Sigmoid colon (tissue), 4 donors: ENCODE results near the gene NEDD8.

ENCODE experiments used
- POLR2A ChIP-seq, 2 donors: fragments of 450-650 bp; IDR thresholded peaks; one replicate each; pipeline ENCODE4 v1.6.1; 2016; ENCODE audit warnings: antibody characterized with exemption in 2 of 2, mild to moderate bottlenecking in 2 of 2, moderate library complexity in 2 of 2
- POLR2AphosphoS5 ChIP-seq, 4 donors: sonication (generic); formaldehyde crosslinking; IDR thresholded peaks; one replicate each; pipeline ENCODE4 v1.6.1; 2017; ENCODE audit warnings: antibody characterized with exemption in 4 of 4
- TF ChIP-seq, protein P1 (sequence below), 4 experiments: fragments of 450-650 bp in 3 of 4; fragments of 200-600 bp in 1 of 4; IDR thresholded peaks; one replicate each; pipeline ENCODE4 v1.5.1; 2016 to 2019; ENCODE audit warnings: antibody characterized with exemption in 4 of 4, mild to moderate bottlenecking in 3 of 4, moderate library complexity in 2 of 4

GRCh38 chr14:24240110-24240918 is 8.1 kb upstream of the NEDD8 start:
- TF ChIP-seq, protein P1, sequence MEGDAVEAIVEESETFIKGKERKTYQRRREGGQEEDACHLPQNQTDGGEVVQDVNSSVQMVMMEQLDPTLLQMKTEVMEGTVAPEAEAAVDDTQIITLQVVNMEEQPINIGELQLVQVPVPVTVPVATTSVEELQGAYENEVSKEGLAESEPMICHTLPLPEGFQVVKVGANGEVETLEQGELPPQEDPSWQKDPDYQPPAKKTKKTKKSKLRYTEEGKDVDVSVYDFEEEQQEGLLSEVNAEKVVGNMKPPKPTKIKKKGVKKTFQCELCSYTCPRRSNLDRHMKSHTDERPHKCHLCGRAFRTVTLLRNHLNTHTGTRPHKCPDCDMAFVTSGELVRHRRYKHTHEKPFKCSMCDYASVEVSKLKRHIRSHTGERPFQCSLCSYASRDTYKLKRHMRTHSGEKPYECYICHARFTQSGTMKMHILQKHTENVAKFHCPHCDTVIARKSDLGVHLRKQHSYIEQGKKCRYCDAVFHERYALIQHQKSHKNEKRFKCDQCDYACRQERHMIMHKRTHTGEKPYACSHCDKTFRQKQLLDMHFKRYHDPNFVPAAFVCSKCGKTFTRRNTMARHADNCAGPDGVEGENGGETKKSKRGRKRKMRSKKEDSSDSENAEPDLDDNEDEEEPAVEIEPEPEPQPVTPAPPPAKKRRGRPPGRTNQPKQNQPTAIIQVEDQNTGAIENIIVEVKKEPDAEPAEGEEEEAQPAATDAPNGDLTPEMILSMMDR (IDR thresholded peaks at IDR 0.05) = no peak
- TF ChIP-seq POLR2A (IDR thresholded peaks at IDR 0.05) (no peak), POLR2AphosphoS5 (IDR thresholded peaks at IDR 0.05) (no peak)
